Endothelial cell (in vitro differentiated cells): ENCODE measurements around the gene HDLBP. TPM values are rescaled to one million over a fixed set of nuclear protein-coding genes. Genes with fewer than 3 reads are reported as not detected.
A peak's percentile ranks its signal among the peaks of the same experiment; 100 is the strongest.

Source experiments
- DNase-seq: peaks from one replicate; pipeline ENCODE4 v3.0.0; 2021; ENCODE audit warnings: low spot score
- H3K27ac Mint-ChIP-seq: one replicate; pipeline ENCODE4 v1.8.0; 2021; ENCODE audit warnings: mixed read lengths, inconsistent platforms; ENCODE audit not compliant: unreplicated experiment
- H3K27me3 Mint-ChIP-seq: one replicate; pipeline ENCODE4 v1.8.0; 2021; ENCODE audit warnings: mild to moderate bottlenecking, moderate library complexity, mixed read lengths, inconsistent platforms; ENCODE audit not compliant: unreplicated experiment
- H3K36me3 Mint-ChIP-seq: one replicate; pipeline ENCODE4 v1.8.0; 2021; ENCODE audit warnings: mild to moderate bottlenecking, low read depth, mixed read lengths, inconsistent platforms; ENCODE audit not compliant: unreplicated experiment
- H3K4me1 Mint-ChIP-seq: one replicate; pipeline ENCODE4 v1.8.0; 2021; ENCODE audit warnings: mild to moderate bottlenecking, mixed read lengths, inconsistent platforms; ENCODE audit not compliant: unreplicated experiment
- H3K4me3 Mint-ChIP-seq: one replicate; pipeline ENCODE4 v1.8.0; 2021; ENCODE audit warnings: mild to moderate bottlenecking, mixed read lengths, inconsistent platforms; ENCODE audit not compliant: unreplicated experiment
- H3K9me3 Mint-ChIP-seq: one replicate; pipeline ENCODE4 v1.8.0; 2021; ENCODE audit warnings: mixed read lengths, inconsistent platforms; ENCODE audit not compliant: unreplicated experiment
- CTCF ChIP-seq: fragments of 200-600 bp; sonication (generic); IDR thresholded peaks from one replicate; pipeline ENCODE4 v1.5.0; 2021; ENCODE audit warnings: antibody characterized with exemption; ENCODE audit not compliant: unreplicated experiment
- total RNA-seq: library from RNA; stranded (reverse); fragmentation: NEBNext Ultra II Directional; extraction: Animal tissue kit (Norgen Biotek cat#: 25700); gene quantifications from one replicate; pipeline ENCODE4 v1.2.1, GENCODE V29; 2021; ENCODE audit not compliant: unreplicated experiment

Gene HDLBP
- total RNA-seq, 1 donor from 2014 or later, result 364 TPM

- H3K4me1 Mint-ChIP-seq, result peaks cover 25% of the 10 kb centered on the region
- H3K27ac Mint-ChIP-seq, result no peak overlapping the region
- no peaks in the 10 kb centered on the region for H3K9me3 Mint-ChIP-seq
- no peak for DNase-seq
- no peaks in the 10 kb centered on the region for H3K36me3 Mint-ChIP-seq
- H3K4me3 Mint-ChIP-seq, result no peak overlapping the region
- no peak for TF ChIP-seq CTCF
- peaks cover 5% of the 10 kb centered on the region for H3K27me3 Mint-ChIP-seq
Measured at GRCh38 chr2:241308267-241308666, 7.2 kb downstream of the HDLBP start.

DNA sequence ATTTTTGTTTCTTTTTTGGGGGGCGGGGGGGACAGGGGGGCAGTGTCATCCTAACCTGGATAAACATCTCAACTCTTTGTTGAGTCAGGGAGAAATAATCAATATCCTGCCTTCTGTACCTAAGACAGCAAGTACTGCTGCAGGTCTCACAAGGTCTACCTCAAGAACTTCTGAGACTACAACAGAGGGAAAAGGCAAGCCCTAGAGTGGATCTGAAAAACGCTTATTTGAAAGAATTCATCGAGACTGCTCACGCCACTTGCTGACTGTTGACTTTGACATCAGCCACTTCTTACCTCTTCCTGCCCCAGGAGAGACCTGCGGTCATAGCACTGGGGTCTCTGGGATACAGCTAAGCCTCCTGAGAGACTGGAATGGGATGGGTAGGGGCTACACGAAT lies 8.4 kb downstream of the HDLBP start:
- Mint-ChIP-seq H3K27ac (no peak overlapping the region), H3K36me3 (no peaks in the 10 kb centered on the region), H3K4me3 (no peak overlapping the region), H3K4me1 (peaks cover 27% of the 10 kb centered on the region), H3K27me3 (peaks cover 5% of the 10 kb centered on the region), H3K9me3 (no peaks in the 10 kb centered on the region)
- DNase-seq, result no peak
- no peak for TF ChIP-seq CTCF

DNA sequence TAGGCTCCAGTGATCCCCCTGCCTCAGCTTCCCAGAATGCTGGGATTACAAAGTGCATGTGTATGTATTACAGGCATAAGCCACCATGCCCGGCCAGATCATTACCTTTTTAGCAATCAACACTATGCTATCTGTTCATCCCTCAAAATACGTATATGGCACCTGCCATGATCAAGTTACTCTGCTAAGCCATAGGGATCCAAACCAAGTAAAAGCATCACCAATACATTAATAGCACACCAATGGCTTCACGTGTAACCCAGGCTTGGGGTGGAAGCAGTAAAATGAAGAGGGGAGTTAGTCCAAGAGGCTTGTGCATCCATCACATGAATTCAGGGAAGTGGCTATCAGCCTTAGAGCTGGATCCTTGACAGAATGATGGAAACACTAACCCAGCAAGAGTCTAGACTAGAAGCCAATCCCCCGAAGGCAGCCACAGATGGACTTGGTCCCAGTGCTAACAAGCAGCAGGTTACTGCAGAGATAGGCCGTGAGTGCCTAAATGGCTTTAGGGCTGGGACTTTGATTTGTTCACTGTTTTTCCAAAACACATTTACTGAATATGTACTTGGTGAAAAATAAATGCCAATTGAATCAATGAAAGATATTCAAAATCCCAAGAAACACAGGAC lies 11.3 kb downstream of the HDLBP start:
- no peak overlapping the region for H3K27ac Mint-ChIP-seq
- no peak overlapping the region for H3K4me3 Mint-ChIP-seq
- peaks cover 3% of the 10 kb centered on the region for H3K27me3 Mint-ChIP-seq

GRCh38 chr2:241302759-241303651 lies 12.5 kb downstream of the HDLBP start:
- H3K27ac Mint-ChIP-seq, result peak overlapping the region; percentile 90
- peaks cover 11% of the 10 kb centered on the region for H3K4me1 Mint-ChIP-seq
- no peak for DNase-seq
- no peaks in the 10 kb centered on the region for H3K27me3 Mint-ChIP-seq
- no peaks in the 10 kb centered on the region for H3K9me3 Mint-ChIP-seq
- no peak for TF ChIP-seq CTCF
- no peaks in the 10 kb centered on the region for H3K36me3 Mint-ChIP-seq
- no peak overlapping the region for H3K4me3 Mint-ChIP-seq

More for the DNA sequence above, 11.3 kb downstream of the HDLBP start:
- no peak for DNase-seq
- peaks cover 13% of the 10 kb centered on the region for H3K4me1 Mint-ChIP-seq
- H3K9me3 Mint-ChIP-seq, result no peaks in the 10 kb centered on the region
- no peak for TF ChIP-seq CTCF
- H3K36me3 Mint-ChIP-seq, result no peaks in the 10 kb centered on the region

DNA sequence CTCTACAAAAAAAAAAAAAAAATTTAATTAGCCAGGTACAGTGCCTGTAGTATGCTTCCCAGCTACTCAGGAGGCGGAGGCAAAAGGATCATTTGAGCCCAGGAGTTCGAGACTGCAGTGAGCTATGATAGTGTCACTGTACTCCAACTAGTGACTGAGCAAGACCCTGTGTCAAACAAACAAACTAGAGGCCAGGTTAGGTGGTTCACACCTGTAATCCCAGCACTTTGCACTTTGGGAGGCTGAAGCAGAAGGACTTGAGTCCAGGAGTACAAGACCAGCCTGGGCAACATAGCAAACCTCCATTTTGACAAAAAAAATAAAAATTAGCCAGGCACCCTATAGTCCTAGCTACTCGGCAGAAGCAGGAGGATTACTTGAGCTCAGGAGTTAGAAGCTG lies 13.4 kb downstream of the HDLBP start:
- Mint-ChIP-seq H3K36me3 (no peaks in the 10 kb centered on the region), H3K4me1 (peaks cover 11% of the 10 kb centered on the region), H3K27me3 (no peaks in the 10 kb centered on the region), H3K9me3 (no peaks in the 10 kb centered on the region), H3K4me3 (no peak overlapping the region), H3K27ac (peak overlapping the region; percentile 61)
- TF ChIP-seq CTCF, result no peak
- DNase-seq, result no peak
